OCI-LY1 (cell line): Measurements from ENCODE around the gene TMCO1.

Experiments
- EZH2 ChIP-seq: fragments of 200-600 bp; sonication (generic), shearing (Covaris generic); IDR thresholded peaks from 2 replicates; pipeline ENCODE4 v1.8.0; 2017; ENCODE audit warnings: borderline replicate concordance, mixed run types, mild to moderate bottlenecking, antibody characterized with exemption, low read length, moderate library complexity, mixed read lengths
- TF ChIP-seq, protein P1 (sequence below): fragments of 200-600 bp; sonication (generic), shearing (Covaris generic); IDR thresholded peaks from 2 replicates; pipeline ENCODE4 v1.5.1; 2017; ENCODE audit warnings: mild to moderate bottlenecking, antibody characterized with exemption, low read length, moderate library complexity, mixed read lengths

DNA sequence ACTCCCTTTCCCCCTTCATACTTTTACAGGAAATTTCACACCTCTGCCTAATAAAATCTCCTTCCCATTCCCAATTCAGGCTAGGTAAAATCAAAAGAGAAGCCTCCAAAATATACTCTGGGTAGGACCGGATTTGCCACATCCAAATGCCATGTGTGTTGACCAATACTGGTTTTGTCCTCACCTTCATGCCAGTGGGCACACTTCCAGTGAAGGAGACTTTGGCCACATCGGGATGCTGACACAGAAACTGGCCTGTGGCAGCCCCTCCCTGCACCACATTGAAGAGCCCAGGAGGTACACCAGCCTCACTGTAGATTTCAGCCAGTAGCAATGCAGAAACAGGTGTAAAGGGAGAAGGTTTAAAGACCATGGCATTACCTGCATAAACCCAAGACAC, 88.4 kb downstream of the TMCO1 start:
- TF ChIP-seq, protein P1, sequence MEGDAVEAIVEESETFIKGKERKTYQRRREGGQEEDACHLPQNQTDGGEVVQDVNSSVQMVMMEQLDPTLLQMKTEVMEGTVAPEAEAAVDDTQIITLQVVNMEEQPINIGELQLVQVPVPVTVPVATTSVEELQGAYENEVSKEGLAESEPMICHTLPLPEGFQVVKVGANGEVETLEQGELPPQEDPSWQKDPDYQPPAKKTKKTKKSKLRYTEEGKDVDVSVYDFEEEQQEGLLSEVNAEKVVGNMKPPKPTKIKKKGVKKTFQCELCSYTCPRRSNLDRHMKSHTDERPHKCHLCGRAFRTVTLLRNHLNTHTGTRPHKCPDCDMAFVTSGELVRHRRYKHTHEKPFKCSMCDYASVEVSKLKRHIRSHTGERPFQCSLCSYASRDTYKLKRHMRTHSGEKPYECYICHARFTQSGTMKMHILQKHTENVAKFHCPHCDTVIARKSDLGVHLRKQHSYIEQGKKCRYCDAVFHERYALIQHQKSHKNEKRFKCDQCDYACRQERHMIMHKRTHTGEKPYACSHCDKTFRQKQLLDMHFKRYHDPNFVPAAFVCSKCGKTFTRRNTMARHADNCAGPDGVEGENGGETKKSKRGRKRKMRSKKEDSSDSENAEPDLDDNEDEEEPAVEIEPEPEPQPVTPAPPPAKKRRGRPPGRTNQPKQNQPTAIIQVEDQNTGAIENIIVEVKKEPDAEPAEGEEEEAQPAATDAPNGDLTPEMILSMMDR: no peak
- no peak for TF ChIP-seq EZH2
